SK-N-SH treated with all-trans-retinoic acid at 6 μM for 48 hours (cell line): ENCODE data around the gene PCID2.

Experiments
- ATAC-seq: fragments of 200-7000 bp; cut with Tn5 transposase; 3 replicates; pipeline ENCODE4 v1.9.1; 2020; ENCODE audit warnings: mild to moderate bottlenecking, moderate library complexity
- ARNTL ChIP-seq: fragments of 450-650 bp; formaldehyde crosslinking; IDR thresholded peaks from 2 replicates; pipeline ENCODE4 v1.5.0; 2020; ENCODE audit warnings: low read depth, mild to moderate bottlenecking, moderate library complexity, borderline replicate concordance
- BACH2 ChIP-seq: fragments of 250-450 bp; sonication (Bioruptor Pico); IDR thresholded peaks from 2 replicates; pipeline ENCODE4 v1.9.0; 2021; ENCODE audit warnings: mild to moderate bottlenecking, borderline replicate concordance
- CSDC2 ChIP-seq: fragments of 250-450 bp; sonication (Bioruptor Pico); IDR thresholded peaks from 2 replicates; pipeline ENCODE4 v1.5.0; 2020; ENCODE audit warnings: mild to moderate bottlenecking, moderate library complexity
- ESRRG ChIP-seq: fragments of 250-450 bp; sonication (Bioruptor Pico); IDR thresholded peaks from 2 replicates; pipeline ENCODE4 v1.6.1; 2021; ENCODE audit warnings: mild to moderate bottlenecking
- GLIS3 ChIP-seq: fragments of 250-450 bp; sonication (Bioruptor Pico); IDR thresholded peaks from 2 replicates; pipeline ENCODE4 v1.5.0; 2020; ENCODE audit warnings: mild to moderate bottlenecking, moderate library complexity
- OSR1 ChIP-seq: fragments of 250-450 bp; sonication (Bioruptor Pico); IDR thresholded peaks from 2 replicates; pipeline ENCODE4 v1.8.0; 2022; ENCODE audit warnings: moderate library complexity, mild to moderate bottlenecking, inconsistent platforms
- PPARA ChIP-seq: fragments of 250-450 bp; sonication (Bioruptor Pico); IDR thresholded peaks from 2 replicates; pipeline ENCODE4 v1.5.0; 2020; ENCODE audit warnings: mild to moderate bottlenecking, borderline replicate concordance
- RARB ChIP-seq: fragments of 250-450 bp; sonication (Bioruptor Pico); IDR thresholded peaks from 2 replicates; pipeline ENCODE4 v1.8.0; 2021; ENCODE audit warnings: mild to moderate bottlenecking, moderate library complexity
- SNAI2 ChIP-seq: fragments of 250-450 bp; sonication (Bioruptor Pico); IDR thresholded peaks from 2 replicates; pipeline ENCODE4 v1.5.0; 2020; ENCODE audit warnings: mild to moderate bottlenecking, moderate library complexity
- TCF4 ChIP-seq: fragments of 250-450 bp; sonication (Bioruptor Pico); IDR thresholded peaks from 2 replicates; pipeline ENCODE4 v1.8.0; 2021; ENCODE audit warnings: mild to moderate bottlenecking, moderate library complexity, borderline replicate concordance
- TOX ChIP-seq: fragments of 250-450 bp; sonication (Bioruptor Pico); IDR thresholded peaks from 2 replicates; pipeline ENCODE4 v1.8.0; 2021; ENCODE audit warnings: mild to moderate bottlenecking, moderate library complexity, borderline replicate concordance
- ZC3H10 ChIP-seq: fragments of 250-450 bp; sonication (Bioruptor Pico); IDR thresholded peaks from 2 replicates; pipeline ENCODE4 v1.5.1; 2021; ENCODE audit warnings: mild to moderate bottlenecking, moderate library complexity
- ZFP3 ChIP-seq: fragments of 250-450 bp; sonication (Bioruptor Pico); IDR thresholded peaks from 2 replicates; pipeline ENCODE4 v1.5.0; 2020; ENCODE audit warnings: mild to moderate bottlenecking, moderate library complexity
- ZFP30 ChIP-seq: fragments of 450-650 bp; formaldehyde crosslinking; IDR thresholded peaks from 2 replicates; pipeline ENCODE4 v1.5.0; 2022; ENCODE audit warnings: mild to moderate bottlenecking, moderate library complexity
- ZNF565 ChIP-seq: fragments of 450-650 bp; formaldehyde crosslinking; conservative IDR thresholded peaks from 2 replicates; pipeline ENCODE4 v1.5.0; 2020; ENCODE audit warnings: low read depth, mild to moderate bottlenecking, moderate library complexity
- ZNF70 ChIP-seq: fragments of 450-650 bp; formaldehyde crosslinking; IDR thresholded peaks from 2 replicates; pipeline ENCODE4 v1.5.0; 2020; ENCODE audit warnings: mild to moderate bottlenecking, moderate library complexity
- ZNF8 ChIP-seq: fragments of 450-650 bp; formaldehyde crosslinking; IDR thresholded peaks from 2 replicates; pipeline ENCODE4 v1.5.0; 2020; ENCODE audit warnings: mild to moderate bottlenecking, moderate library complexity
- TF ChIP-seq, protein P1 (sequence below): fragments of 250-450 bp; sonication (Bioruptor Pico); IDR thresholded peaks from 2 replicates; pipeline ENCODE4 v1.5.1; 2021; ENCODE audit warnings: mild to moderate bottlenecking, moderate library complexity
- TF ChIP-seq, protein P2 (sequence below): fragments of 250-450 bp; sonication (Bioruptor Pico); IDR thresholded peaks from 2 replicates; pipeline ENCODE4 v1.5.1; 2020; ENCODE audit warnings: low read depth, mild to moderate bottlenecking, moderate library complexity
- TF ChIP-seq, protein P3 (sequence below): fragments of 250-450 bp; sonication (Bioruptor Pico); IDR thresholded peaks from 2 replicates; pipeline ENCODE4 v1.8.0; 2021; ENCODE audit warnings: low read depth, mild to moderate bottlenecking, moderate library complexity, borderline replicate concordance
- TF ChIP-seq, protein P4 (sequence below): fragments of 250-450 bp; sonication (Bioruptor Pico); IDR thresholded peaks from 2 replicates; pipeline ENCODE4 v1.5.0; 2020; ENCODE audit warnings: mild to moderate bottlenecking, moderate library complexity
- TF ChIP-seq, protein P5 (sequence below): fragments of 250-450 bp; sonication (Bioruptor Pico); IDR thresholded peaks from 2 replicates; pipeline ENCODE4 v1.8.0; 2020; ENCODE audit warnings: mild to moderate bottlenecking, moderate library complexity, borderline replicate concordance

Gene PCID2

DNA sequence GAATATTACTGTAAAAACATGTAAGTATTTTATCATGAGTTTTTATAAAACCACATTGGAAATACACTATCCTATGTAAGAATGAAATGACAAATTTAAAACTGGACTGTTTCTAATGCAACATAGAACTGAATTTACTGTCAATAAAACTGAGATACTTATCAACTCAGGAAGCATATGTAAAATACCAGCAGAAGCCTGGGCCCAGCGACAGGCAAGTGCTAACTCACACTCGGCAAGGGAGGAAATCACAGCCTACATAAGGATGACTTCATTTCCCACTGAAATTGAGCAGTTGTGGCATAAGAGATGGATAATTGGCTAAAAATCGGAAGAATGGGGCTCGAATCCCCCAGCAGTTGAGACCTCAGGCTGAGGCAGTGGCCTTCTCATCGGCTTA lies 38.0 kb downstream of the PCID2 start:
- ATAC-seq: no peak
- no peak for TF ChIP-seq ARNTL (CRISPR knock-in tag)
- no peak for TF ChIP-seq CSDC2 (CRISPR knock-in tag)
- TF ChIP-seq SNAI2 (CRISPR knock-in tag): no peak
- no peak for TF ChIP-seq RARB
- no peak for TF ChIP-seq ZC3H10 (CRISPR knock-in tag)
- no peak for TF ChIP-seq ZNF70 (CRISPR knock-in tag)
- no peak for TF ChIP-seq TOX (CRISPR knock-in tag)
- no peak for TF ChIP-seq TCF4
- no peak for TF ChIP-seq GLIS3 (CRISPR knock-in tag)
- TF ChIP-seq, protein P1, sequence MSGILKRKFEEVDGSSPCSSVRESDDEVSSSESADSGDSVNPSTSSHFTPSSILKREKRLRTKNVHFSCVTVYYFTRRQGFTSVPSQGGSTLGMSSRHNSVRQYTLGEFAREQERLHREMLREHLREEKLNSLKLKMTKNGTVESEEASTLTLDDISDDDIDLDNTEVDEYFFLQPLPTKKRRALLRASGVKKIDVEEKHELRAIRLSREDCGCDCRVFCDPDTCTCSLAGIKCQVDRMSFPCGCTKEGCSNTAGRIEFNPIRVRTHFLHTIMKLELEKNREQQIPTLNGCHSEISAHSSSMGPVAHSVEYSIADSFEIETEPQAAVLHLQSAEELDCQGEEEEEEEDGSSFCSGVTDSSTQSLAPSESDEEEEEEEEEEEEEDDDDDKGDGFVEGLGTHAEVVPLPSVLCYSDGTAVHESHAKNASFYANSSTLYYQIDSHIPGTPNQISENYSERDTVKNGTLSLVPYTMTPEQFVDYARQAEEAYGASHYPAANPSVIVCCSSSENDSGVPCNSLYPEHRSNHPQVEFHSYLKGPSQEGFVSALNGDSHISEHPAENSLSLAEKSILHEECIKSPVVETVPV (CRISPR knock-in tag): no peak
- TF ChIP-seq ESRRG (CRISPR knock-in tag): no peak
- no peak for TF ChIP-seq ZNF565 (CRISPR knock-in tag)
- TF ChIP-seq, protein P2, sequence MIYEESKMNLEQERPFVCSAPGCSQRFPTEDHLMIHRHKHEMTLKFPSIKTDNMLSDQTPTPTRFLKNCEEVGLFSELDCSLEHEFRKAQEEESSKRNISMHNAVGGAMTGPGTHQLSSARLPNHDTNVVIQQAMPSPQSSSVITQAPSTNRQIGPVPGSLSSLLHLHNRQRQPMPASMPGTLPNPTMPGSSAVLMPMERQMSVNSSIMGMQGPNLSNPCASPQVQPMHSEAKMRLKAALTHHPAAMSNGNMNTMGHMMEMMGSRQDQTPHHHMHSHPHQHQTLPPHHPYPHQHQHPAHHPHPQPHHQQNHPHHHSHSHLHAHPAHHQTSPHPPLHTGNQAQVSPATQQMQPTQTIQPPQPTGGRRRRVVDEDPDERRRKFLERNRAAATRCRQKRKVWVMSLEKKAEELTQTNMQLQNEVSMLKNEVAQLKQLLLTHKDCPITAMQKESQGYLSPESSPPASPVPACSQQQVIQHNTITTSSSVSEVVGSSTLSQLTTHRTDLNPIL (CRISPR knock-in tag): no peak
- TF ChIP-seq, protein P3, sequence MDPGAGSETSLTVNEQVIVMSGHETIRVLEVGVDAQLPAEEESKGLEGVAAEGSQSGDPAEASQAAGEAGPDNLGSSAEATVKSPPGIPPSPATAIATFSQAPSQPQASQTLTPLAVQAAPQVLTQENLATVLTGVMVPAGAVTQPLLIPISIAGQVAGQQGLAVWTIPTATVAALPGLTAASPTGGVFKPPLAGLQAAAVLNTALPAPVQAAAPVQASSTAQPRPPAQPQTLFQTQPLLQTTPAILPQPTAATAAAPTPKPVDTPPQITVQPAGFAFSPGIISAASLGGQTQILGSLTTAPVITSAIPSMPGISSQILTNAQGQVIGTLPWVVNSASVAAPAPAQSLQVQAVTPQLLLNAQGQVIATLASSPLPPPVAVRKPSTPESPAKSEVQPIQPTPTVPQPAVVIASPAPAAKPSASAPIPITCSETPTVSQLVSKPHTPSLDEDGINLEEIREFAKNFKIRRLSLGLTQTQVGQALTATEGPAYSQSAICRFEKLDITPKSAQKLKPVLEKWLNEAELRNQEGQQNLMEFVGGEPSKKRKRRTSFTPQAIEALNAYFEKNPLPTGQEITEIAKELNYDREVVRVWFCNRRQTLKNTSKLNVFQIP: no peak
- TF ChIP-seq, protein P4, sequence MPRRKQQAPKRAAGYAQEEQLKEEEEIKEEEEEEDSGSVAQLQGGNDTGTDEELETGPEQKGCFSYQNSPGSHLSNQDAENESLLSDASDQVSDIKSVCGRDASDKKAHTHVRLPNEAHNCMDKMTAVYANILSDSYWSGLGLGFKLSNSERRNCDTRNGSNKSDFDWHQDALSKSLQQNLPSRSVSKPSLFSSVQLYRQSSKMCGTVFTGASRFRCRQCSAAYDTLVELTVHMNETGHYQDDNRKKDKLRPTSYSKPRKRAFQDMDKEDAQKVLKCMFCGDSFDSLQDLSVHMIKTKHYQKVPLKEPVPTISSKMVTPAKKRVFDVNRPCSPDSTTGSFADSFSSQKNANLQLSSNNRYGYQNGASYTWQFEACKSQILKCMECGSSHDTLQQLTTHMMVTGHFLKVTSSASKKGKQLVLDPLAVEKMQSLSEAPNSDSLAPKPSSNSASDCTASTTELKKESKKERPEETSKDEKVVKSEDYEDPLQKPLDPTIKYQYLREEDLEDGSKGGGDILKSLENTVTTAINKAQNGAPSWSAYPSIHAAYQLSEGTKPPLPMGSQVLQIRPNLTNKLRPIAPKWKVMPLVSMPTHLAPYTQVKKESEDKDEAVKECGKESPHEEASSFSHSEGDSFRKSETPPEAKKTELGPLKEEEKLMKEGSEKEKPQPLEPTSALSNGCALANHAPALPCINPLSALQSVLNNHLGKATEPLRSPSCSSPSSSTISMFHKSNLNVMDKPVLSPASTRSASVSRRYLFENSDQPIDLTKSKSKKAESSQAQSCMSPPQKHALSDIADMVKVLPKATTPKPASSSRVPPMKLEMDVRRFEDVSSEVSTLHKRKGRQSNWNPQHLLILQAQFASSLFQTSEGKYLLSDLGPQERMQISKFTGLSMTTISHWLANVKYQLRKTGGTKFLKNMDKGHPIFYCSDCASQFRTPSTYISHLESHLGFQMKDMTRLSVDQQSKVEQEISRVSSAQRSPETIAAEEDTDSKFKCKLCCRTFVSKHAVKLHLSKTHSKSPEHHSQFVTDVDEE: no peak
- TF ChIP-seq ZNF8: no peak
- TF ChIP-seq, protein P5, sequence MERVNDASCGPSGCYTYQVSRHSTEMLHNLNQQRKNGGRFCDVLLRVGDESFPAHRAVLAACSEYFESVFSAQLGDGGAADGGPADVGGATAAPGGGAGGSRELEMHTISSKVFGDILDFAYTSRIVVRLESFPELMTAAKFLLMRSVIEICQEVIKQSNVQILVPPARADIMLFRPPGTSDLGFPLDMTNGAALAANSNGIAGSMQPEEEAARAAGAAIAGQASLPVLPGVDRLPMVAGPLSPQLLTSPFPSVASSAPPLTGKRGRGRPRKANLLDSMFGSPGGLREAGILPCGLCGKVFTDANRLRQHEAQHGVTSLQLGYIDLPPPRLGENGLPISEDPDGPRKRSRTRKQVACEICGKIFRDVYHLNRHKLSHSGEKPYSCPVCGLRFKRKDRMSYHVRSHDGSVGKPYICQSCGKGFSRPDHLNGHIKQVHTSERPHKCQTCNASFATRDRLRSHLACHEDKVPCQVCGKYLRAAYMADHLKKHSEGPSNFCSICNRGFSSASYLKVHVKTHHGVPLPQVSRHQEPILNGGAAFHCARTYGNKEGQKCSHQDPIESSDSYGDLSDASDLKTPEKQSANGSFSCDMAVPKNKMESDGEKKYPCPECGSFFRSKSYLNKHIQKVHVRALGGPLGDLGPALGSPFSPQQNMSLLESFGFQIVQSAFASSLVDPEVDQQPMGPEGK (CRISPR knock-in tag): no peak
- TF ChIP-seq PPARA: no peak
- no peak for TF ChIP-seq BACH2

DNA sequence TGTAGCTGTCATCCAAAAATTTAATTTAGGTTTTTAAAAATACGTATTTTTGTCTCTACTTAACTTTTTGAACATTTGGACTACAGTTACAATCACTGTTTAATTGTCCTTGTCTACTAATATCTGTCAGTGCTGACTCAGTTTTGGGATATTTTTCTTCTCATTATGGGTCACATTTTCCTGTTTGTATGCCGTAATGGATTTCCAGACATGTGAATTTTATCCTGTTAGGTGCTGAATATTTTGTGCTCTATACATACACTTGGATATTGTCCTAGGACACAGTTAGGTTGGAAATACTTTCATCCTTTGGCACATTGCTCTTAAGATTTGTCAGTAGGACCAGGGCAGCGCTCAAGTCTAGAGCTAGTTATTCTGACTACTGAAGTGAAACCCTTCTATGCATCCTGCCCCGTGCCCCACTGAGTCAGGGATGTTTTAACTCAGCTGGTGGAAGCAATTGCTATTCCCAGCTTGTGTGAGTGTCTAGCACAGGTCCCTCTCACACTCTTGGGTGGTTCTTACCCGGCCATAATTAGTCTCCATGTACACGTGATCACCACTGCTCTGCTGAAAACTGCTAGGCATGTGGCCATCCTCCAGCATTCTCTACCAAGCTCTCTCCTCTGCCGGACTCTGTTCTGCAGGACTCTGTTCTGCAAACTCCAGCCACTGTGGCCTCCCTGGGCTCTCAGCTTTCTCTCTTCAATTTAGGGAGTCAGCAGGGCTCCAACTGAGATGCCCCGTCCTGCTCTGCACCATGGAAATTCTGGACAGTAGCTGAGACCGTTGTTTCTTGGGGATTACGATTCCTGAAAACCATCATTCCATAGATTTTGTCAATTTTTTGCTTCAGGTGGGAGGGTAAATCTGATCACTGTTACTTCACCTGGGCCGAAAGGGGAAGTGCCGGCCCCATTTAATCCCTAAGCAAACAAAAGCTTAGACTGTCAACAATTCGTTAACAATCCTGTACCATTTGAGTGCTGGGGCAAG lies 38.9 kb downstream of the PCID2 start:
- no peak for ATAC-seq
- no peak for TF ChIP-seq ZNF8
- no peak for TF ChIP-seq ZC3H10 (CRISPR knock-in tag)
- no peak for TF ChIP-seq OSR1 (CRISPR knock-in tag)
- TF ChIP-seq ESRRG (CRISPR knock-in tag): no peak
- no peak for TF ChIP-seq ZFP30 (CRISPR knock-in tag)
- no peak for TF ChIP-seq TOX (CRISPR knock-in tag)
- TF ChIP-seq BACH2: no peak
- no peak for TF ChIP-seq ARNTL (CRISPR knock-in tag)
- no peak for TF ChIP-seq PPARA
- no peak for TF ChIP-seq ZFP3 (CRISPR knock-in tag)
- no peak for TF ChIP-seq TCF4
- no peak for TF ChIP-seq CSDC2 (CRISPR knock-in tag)
- TF ChIP-seq, protein P1 (CRISPR knock-in tag): no peak
- TF ChIP-seq, all 23 proteins: peak for 0
